IPS DF 4.7 (cell line): ENCODE measurements around the gene LY9.
A peak's percentile ranks its signal among the peaks of the same experiment; 100 is the strongest.
"Not testable (repeated sequence)": the region's sequence is repeated elsewhere in the genome, so short reads cannot be mapped to it uniquely, and the experiment has no call there.

Experiments
- DNase-seq: peaks from one replicate; pipeline ENCODE4 v3.0.0-alpha.2; 2013; ENCODE audit warnings: low spot score; ENCODE audit errors: extremely low read depth

The LY9 gene

DNA sequence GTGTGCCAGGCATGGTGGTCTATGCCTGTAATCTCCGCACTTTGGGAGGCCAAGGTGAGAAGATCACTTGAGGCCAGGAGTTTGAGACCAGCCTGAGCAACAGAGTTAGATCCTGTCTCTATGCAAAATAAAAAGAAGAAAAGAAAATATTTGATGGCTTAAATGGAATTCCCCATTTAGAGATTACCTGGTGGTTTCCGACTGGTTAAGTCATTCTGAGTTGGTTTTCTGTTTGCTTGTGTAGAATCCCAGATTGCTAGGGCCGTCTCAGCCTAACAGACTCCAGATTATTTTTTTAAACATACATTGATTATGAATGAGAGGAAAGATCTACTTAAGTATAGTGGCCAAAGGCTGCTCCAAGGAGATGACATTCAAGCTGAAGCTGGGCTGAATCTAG lies 22.9 kb upstream of the LY9 start:
- no peak for DNase-seq

DNA sequence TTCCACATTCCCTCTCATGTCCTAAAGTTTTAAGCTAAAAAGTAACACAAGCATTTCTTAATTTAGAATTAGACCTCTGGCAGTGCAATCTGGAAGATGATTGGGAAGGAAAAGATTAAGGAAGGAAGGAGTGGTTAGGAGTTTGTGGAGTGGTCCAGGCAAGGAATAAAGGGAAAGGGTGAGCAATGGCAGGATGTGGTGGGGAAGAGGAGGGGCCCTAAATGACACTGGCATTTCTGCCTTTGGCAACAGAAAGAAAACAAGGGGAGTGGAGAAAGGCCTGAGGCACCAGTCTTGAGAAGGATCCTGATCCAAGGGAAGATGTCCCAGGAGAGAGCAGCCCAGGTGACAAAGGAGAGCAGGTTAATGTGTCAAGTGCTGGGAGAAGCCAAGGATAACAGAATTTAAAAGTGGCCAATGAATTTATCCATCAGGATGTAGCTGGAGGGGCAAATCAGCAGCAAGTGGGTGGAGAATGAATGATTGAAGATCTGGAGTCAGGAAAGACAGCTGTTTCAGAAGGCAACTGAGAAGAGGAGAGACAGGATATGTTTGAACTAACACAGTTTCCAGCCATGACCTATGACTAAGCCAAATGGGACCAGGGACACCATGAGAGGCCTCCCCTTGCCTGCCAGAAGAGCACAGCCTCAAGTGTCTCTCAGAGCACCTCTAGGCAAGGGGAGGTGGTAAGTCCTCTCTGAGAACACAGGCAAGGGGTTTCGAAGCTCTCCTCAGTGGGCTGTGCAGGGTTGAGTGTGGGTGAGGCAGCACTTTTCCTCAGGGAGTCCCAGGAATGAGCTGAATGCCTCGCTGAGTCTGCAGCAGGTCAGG lies 20.9 kb upstream of the LY9 start:
- DNase-seq, result no peak

DNA sequence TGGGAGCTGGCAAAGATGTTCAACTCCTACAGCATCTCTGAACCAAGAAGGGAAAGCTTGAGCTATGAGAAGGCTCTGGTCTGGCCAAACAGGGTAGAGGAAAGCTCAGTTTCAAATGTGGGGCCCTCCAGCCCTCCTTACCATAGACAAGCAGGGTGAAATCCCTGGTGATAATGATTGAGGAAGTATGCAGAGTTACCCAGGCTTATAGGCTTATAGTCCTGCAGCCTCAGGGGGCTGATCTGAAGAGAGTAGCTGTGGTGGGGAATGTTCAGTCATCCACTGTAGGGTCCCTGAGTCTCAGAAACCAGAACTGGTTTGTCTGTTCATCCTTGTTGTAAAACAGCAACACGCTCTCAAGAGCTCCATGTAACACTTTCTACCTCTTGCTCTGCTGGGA lies 19.8 kb upstream of the LY9 start:
- no peak for DNase-seq

DNA sequence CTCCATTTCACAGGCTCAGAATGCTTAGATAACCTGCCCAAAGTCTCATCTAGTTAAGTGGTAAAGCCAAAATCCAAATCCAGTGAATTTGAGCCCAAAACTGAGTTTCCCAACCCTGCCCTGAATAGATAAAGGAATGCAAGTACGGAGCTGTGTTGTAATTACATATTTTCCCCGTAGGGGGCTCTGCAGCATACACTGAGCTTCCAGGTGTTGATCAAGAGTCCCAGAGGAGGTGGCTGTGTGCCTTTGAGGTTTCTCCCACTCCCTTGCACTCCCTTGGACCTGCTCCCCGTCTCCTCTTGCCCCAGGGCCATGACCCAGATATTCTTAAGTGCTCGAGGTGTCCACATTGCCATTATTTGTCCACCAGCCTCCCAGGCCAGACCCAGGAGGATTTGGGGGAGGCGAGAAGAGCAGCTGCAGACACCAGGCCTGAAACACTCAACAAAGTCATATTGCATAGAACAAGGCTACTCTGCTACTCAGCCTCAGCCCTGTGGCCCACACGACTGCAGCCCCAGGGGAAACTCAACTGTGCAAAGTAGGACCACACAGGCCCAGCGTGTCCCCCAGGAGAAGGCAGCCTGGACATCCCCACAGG lies 18.4 kb upstream of the LY9 start:
- DNase-seq, result peak; percentile 30

DNA sequence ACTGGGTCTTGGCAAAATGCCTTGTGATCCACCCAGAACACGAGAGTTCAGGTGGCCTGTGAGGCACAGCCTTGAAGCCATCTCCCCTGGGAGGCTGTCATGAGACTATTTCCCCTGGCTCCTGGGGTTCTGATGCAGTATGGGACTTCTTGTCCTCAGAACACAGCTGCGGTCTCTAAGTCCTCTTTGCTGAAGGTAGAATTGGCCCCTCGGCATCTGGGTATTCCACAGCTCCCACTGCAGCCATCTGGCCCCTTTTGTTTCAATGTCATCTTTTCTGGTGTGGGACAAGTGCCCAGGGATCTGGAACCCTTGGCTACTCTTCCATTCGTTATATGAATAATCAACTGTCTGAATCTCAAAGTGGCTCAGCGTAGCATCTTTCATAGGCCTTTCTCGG lies 17.0 kb upstream of the LY9 start:
- DNase-seq, result no peak

DNA sequence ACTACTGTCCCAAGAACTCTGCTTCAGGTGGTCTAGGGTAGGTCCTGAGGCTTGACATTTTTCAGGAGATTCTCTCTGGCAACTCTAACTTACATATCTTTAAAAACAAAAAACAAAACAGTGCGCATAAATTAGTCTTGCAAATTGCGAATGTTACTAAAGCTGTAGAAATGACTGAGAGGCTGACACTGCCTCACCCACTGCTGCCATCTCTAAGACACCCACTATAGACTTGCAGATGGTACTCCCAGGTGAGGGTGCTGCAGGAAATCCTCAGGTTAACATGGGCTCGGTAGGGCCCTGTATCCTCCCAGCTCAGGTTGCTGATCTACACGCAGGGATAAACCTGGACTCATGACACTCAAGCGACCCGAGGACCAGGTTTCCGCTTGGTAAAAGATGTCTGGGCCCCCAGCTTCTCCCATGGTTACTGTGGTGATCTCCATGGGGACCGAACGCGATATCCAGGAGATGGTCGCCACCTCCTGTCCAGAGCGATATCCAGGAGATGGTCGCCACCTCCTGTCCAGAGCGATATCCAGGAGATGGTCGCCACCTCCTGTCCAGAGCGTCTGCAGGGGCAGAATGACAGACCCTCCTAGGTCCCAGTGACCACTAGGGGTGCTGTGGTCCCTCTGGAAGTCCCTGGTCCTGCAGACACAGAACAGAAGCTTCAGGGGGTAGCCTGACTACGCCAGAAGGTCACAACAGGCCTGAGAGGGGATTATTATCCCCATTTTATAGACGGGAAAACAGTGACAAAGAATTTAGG lies 16.2 kb upstream of the LY9 start:
- DNase-seq, result peak; percentile 60

DNA sequence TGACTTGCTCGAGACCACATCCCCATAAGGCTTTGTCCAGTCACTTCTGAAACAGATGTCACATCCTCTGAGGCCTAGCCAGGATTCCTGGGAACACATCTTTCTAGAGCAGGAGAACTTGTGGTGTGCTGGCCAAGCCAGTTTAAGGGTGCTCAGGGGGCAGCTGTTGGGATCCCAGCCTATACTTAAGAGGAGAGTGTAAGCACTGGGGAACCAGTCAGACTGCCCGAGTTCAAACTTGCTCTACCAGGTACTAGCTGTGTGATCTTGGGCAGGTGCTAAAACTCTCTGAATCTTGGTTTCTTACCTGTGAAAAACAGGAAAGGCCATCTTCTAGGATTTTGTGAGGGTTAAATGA lies 15.6 kb upstream of the LY9 start:
- no peak for DNase-seq

DNA sequence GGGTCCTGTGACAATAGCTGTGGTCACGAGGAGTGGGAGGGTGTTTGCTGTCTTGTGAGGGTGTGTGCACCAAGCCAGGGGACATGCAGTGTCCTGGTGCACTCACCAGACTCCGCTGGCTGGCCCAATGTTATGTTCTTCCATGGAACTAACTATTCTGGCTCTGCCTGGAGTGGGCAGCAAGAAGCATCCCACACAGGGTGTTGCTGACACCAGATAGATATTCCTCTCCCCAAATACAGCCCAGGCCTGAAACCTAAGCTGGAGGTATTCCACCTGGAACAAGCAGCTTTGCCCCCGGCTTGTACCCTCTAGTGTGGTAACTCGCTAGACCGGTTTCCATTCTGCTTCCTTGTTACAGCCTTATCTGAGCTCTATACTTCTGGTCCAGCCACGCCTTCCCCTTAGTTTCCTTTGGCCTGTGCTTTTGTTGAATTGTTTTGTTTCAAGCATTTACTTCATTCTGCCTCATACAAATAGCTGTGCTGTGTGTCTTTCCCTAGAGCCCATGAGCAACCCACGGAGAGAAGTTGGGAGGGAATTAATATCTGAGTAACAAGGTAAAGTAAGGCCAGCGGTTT lies 14.7 kb upstream of the LY9 start:
- DNase-seq, result no peak

DNA sequence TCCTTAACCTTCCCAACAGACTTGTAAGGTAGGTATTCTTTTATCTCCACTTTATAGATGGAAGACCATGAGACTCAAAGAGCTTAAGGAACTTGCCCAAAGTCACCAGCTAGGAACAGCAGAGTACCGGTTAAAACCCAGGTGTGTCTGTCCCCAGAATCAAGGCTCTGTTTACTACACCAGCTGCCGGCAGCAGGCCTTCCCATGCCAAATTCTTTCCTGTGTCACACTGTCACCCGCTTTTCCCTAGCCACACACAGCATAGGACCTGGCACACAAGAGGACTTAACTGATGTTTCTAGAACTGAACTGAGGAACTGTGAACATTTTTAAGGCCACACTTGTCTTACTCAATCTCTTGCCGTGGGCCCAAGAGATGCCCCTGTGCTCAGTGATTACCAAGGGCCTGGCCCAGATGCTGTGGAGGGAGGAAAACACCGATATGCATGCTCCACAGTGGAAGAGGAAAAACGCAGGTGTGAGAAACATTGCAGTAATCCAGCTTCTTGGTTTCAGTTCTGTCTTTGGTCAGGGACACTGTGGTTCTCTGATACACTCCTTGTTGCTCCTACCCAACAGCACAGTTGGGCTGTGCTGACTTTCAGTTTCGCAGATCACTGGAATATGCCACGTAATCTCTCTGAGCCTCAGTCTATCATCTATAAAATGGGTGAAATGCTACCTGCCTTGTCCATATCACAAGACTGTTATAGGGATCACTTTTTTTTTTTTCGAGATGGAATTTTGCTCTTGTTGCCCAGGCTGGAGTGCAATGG lies 13.9 kb upstream of the LY9 start:
- no peak for DNase-seq

DNA sequence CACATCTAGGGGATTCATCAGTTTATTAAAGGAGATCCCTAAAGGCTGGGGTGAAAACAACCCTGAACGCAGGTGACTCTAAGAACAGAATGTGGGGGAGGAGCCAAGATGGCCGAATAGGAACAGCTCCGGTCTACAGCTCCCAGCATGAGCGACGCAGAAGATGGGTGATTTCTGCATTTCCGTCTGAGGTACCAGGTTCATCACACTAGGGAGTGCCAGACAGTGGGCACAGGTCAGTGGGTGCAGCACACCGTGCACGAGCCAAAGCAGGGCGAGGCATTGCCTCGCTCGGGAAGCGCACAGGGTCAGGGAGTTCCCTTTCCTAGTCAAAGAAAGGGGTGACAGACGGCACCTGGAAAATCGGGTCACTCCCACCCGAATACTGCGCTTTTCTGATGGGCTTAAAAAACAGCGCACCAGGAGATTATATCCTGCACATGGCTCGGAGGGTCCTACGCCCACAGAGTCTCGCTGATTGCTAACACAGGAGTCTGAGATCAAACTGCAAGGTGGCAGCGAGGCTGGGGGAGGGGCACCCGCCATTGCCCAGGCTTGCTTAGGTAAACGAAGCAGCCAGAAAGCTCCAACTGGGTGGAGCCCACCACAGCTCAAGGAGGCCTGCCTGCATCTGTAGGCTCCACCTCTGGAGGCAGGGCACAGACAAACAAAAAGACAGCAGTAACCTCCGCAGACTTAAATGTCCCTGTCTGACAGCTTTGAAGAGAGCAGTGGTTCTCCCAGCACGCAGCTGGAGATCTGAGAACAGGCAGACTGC lies 12.8 kb upstream of the LY9 start:
- DNase-seq, result not testable (repeated sequence)

DNA sequence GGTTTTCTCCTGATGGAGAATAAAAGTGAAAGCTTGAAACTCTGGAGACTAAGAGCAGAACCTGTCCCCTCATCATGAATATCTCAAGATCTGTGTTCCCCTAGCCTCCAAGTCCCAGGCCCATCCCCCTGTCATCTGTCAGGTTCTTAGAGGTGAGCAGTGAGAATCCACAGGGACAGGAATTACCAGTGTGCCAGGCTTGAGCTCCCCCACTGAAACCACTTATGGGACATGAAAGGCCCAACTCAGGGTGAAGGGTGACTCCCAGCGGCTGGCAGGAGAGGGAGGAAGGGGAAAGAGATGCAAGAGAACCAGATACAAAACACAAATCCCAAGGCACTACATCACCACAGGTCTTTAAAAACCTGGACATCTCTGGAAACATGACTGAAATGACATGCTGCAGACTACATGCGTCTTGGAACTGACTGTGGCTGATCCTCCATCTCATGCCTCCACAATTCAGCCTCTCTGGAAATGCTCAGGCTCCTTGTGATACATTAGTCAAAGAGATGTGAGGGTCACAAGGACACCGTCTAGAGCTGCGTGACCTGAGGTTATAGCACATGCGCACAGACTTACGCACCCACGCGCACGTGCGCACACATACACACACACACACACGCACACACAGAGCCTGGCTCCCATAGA lies 6.8 kb upstream of the LY9 start:
- DNase-seq, result no peak

DNA sequence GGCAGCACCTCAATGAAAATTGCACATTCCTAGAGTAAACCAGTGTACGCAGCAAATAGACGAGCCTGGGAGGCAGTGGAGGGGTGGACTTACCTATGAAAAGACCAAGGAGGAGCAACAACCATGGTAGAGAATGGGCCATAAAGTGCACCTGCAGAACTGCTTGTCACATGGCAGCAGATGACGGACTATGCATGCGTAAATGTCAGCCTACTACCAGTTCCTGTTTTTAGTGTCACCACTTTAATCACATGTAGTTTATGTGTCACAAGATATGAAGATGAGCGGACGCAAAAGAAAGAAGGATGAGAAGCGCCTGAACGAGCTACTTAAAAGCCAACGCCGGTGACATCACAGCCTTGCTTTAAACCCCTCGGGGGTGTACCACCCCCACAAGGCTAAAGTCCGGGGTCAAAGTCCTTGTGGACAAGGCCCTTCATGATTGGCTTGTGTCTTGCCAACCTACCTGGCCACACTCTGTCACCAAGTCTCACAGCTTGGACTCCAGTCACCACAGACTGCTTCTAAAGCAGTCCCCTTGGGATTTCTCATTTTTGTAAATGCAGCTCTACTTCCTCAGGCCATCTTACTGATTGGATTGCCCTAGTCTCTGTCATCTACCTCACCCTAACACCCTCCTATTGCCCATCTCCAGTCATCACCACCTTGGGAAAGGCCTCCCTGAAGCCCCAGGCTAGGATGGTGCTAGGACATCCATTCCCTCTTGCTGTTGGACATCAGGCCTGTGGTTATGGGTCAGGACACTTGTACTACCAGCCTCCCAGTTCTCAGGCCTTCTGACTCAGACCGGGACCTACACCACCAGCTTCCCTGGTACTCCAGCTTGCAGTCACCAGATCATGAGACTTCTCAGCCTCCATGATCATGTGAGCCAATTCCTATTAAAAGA lies 6.0 kb upstream of the LY9 start:
- no peak for DNase-seq

DNA sequence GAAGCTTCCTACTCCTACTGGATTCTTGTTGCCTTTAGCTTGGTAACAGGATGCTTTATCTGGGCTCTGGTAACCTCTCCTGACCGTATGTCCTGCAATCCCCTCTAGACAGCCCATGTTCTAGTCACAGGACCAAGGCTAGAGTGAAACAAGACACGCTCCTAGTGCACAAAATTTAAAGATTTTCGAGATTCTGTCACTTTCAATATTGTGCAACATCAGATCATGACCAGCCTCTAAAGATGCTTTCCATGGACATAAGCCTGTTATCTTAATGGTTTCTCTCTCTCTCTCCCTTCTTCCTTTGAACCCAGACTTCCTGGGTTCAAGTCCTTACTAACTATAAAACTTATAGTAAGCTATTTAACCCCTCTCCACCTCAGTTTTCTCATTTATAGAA lies 1.6 kb upstream of the LY9 start:
- no peak for DNase-seq

DNA sequence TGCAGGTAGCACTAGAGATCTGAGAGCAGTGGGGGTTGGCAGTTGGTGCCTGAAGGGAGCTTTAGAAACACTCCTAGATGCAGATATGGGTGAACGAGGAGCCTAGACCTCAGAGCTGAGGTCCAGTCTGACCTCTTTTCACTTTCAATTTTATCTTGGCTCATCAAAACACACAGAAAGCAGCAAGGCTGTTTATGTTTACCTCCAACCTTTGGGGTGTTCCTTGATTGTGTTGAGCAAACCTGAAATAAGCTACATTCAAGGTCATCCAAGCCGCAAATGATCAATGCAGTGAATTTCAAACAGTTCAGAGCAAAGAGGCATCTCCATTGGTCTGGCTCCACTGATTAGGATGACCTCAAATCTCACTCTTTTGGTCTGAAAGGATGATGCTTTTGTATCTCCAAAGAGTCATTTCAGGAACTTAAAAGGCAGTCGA lies 1.3 kb downstream of the LY9 start:
- no peak for DNase-seq

DNA sequence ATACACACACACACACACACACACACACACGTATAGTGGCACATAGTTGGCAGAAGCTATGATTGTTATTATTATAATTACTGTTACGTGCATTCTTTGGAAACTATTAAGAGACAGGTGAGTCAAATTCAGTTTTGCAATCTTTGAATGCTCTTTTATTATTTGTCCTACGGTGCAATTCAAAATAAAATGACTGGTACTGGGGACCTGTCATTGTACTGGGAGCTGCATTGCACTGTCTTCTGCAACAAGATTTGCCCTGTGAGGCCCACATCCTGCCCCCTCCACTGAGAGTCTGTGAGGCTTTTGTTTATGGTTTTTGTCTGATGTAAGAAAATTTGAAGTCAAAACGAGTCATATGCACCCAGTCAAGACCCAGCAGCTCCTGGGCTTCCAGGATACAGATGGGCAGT lies 1.9 kb downstream of the LY9 start:
- no peak for DNase-seq

DNA sequence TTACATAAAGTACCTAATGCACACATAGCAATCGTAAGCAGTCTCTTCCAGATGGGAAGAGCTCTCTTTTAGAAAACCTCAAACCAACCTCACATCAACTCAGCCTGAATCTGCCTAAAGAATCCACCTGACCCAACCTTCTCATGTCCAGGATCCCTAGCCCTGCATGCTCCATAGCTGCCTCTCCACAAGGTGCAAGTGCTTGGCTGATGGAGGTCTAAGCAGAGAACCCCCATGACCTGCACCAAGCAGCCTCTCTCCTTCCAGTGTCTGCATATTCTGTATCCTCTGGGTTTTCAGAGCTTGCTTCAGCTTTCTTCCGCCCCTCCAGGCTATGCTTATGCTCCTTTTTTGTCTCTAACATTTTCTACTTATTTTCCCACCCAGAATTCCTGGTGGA lies 2.5 kb downstream of the LY9 start:
- no peak for DNase-seq

DNA sequence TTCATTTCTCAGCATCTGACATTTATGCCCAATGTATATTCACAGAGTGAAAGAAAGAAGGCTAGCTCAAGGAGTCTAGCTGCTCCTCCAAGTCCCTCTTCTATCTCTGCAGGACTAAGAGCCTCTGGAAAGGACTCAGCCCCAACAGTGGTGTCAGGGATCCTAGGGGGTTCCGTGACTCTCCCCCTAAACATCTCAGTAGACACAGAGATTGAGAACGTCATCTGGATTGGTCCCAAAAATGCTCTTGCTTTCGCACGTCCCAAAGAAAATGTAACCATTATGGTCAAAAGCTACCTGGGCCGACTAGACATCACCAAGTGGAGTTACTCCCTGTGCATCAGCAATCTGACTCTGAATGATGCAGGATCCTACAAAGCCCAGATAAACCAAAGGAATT lies 3.7 kb downstream of the LY9 start:
- DNase-seq, result no peak

DNA sequence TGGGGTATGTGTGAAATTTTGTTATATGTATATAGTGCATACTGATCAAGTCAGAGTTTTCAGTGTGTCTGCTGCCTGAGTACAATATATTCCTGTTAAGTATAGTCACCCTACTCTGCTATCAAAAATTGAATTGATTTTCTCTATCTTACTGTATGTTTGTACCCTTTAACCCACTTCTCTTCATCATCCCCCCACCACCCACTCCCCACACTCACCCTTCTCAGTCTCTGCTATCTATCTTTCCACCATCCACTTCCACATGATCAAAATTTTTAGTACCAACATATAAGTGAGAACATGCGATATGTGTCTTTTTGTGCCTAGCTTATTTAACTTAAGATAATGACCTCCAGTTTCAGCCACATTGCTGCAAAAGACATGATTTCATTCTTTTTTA lies 4.2 kb downstream of the LY9 start:
- no peak for DNase-seq
